ENCODE results near the gene ITPRIPL1. TPM values are rescaled to one million over a fixed set of nuclear protein-coding genes. Genes with fewer than 3 reads are reported as not detected.
A peak's percentile ranks its signal among the peaks of the same experiment; 100 is the strongest.

The ITPRIPL1 gene
- total and polyA plus RNA-seq, 8 donors = 1.3 to 6.1 (median 5.0) TPM

DNA sequence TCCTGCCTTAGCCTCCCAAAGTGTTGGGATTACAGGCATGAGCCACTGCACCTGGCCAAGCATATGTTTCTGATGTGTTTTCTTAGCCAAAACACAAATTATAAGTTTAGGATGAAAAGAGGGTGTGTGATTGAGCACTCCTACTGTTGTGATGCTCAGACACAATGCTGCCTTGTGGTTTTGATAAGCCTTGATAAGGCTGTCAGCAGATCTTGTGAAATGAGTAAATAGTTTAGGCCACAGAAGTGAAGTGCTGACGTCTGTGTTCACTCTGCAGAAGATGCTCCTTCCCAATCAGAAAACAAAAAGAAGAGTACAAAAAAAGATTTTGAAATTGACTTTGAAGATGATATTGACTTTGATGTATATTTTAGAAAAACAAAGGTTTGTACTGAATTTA lies 34.7 kb downstream of the ITPRIPL1 start:
- Histone ChIP-seq H3K36me3 (peaks cover 0 to 18% of the 10 kb centered on the region in 2 donors), H3K9me3 (no peaks in the 10 kb centered on the region), H3K4me1 (no peaks in the 10 kb centered on the region), H3K4me3 (no peak overlapping the region), H3K27ac (no peak overlapping the region), H3K27me3 (no peaks in the 10 kb centered on the region)
- TF ChIP-seq, protein P1, sequence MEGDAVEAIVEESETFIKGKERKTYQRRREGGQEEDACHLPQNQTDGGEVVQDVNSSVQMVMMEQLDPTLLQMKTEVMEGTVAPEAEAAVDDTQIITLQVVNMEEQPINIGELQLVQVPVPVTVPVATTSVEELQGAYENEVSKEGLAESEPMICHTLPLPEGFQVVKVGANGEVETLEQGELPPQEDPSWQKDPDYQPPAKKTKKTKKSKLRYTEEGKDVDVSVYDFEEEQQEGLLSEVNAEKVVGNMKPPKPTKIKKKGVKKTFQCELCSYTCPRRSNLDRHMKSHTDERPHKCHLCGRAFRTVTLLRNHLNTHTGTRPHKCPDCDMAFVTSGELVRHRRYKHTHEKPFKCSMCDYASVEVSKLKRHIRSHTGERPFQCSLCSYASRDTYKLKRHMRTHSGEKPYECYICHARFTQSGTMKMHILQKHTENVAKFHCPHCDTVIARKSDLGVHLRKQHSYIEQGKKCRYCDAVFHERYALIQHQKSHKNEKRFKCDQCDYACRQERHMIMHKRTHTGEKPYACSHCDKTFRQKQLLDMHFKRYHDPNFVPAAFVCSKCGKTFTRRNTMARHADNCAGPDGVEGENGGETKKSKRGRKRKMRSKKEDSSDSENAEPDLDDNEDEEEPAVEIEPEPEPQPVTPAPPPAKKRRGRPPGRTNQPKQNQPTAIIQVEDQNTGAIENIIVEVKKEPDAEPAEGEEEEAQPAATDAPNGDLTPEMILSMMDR (IDR thresholded peaks at IDR 0.05) = no peak
- ATAC-seq = no peak
- no peak for DNase-seq
- intact Hi-C loops (cut with DNase I) = no loop called here

DNA sequence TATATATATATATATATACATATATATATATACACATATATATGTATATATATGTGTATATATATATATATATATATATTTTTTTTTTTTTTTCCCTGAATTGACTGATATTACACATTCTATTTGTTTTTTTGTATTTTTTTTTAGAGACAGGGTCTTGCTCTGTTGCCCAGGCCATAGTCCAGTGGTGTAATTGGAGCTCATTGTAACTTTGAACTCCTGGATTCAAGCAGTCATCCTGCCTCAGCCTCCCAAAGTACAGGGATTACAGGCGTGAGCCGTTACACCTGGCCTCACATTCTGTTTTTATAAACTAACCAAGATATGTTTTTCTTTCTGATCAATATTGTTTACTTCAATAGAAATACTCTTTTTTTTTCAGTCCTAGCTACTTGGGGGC lies 36.6 kb downstream of the ITPRIPL1 start:
- Histone ChIP-seq H3K27me3 (no peaks in the 10 kb centered on the region), H3K36me3 (peaks cover 0 to 22% of the 10 kb centered on the region in 2 donors), H3K27ac (no peak overlapping the region), H3K4me3 (no peak overlapping the region), H3K9me3 (no peaks in the 10 kb centered on the region), H3K4me1 (no peaks in the 10 kb centered on the region)
- TF ChIP-seq, protein P1 (IDR thresholded peaks at IDR 0.05) = no peak
- ATAC-seq = no peak
- intact Hi-C loops (cut with DNase I) = no loop called here
- DNase-seq = no peak

DNA sequence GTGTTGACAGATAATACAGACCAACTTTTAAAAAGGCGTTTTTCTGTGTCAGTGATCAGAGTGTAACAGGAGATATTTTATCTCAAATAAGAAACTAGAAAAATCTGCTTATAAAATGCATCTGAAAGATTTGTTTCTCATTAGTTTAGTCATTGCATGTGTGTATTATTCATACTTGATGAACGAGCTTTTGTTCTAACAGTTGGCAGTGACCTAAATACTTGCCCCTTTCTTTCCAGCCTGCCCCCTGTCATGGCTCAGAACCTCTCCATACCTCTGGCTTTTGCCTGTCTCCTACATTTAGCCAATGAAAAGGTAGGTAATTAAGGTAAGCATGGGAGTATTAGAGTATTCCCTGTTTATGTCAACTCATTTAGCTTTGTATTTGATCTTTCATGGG lies 44.1 kb downstream of the ITPRIPL1 start:
- no peak for ATAC-seq
- intact Hi-C loops (cut with DNase I) = no loop called here
- TF ChIP-seq, protein P1 (IDR thresholded peaks at IDR 0.05) = no peak
- Histone ChIP-seq H3K27me3 (no peaks in the 10 kb centered on the region), H3K36me3 (peaks cover 0 to 44% of the 10 kb centered on the region in 2 donors), H3K4me3 (no peak overlapping the region), H3K9me3 (no peaks in the 10 kb centered on the region), H3K27ac (no peak overlapping the region), H3K4me1 (peaks cover 0 to 3% of the 10 kb centered on the region in 2 donors)
- no peak for DNase-seq

DNA sequence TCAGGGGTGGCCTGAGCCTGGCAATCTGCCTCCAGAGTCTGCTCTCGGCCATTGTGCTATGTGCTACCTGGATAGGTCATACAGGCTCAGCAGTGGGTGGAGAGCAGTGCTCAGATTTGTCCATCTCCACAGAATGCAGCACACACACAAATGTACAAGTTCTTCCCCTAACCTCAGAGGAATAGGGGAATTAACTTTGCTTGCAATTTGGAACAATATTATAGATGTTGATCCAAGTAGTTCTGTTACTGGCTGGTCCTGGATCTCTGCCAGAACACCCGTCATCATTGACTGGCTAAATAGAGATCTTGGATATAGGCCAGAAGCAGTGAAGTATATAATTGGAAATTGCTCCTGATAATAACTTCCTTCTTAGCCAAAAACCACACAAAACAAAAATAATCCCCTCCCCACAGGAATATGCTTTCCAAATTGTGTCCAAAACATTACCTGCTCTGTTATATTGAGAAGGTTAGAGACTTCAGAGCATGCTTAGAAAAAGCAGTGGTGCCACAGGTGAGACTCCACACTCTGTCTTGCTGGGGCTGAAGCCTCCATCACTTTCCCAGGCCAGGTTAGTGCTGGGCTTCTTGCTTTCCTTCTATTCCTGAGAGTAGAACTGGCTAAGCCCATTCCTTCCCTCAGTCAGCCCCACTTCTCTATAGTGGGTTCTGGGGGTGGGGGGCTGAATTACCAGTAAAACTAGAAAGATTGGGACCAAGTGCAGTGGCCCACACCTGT lies 49.3 kb downstream of the ITPRIPL1 start:
- peaks cover 0 to 20% of the 10 kb centered on the region in 2 donors for H3K36me3 ChIP-seq
- H3K4me3 ChIP-seq = no peak overlapping the region
- no peak for ATAC-seq
- peak in 2 of 4 donors; percentile 47 to 74 for DNase-seq
- TF ChIP-seq, protein P1 (IDR thresholded peaks at IDR 0.05) = no peak
- no peaks in the 10 kb centered on the region for H3K27me3 ChIP-seq
- intact Hi-C loops (cut with DNase I) = no loop called here
- peaks cover 0 to 32% of the 10 kb centered on the region in 2 donors for H3K9me3 ChIP-seq
- no peak overlapping the region for H3K27ac ChIP-seq
- H3K4me1 ChIP-seq = peaks cover 0 to 7% of the 10 kb centered on the region in 2 donors

Other genes starting within 250 kb of the ITPRIPL1 start
- under 1 TPM; 0.20 to 0.34 TPM for gene ADRA2B, start 208.7 kb upstream of the ITPRIPL1 start, total RNA-seq
- gene ADRA2B, start 208.7 kb upstream of the ITPRIPL1 start, polyA plus RNA-seq (ENCODE audit: insufficient read length in 6 of 6) = 1 to 10 TPM in 5 of 6 donors, under 1 TPM in 1; 0.74 to 2.3 (median 1.3) TPM
- gene ASTL, start 186.8 kb upstream of the ITPRIPL1 start, total RNA-seq = not detected
- gene ASTL, start 186.8 kb upstream of the ITPRIPL1 start, polyA plus RNA-seq (ENCODE audit: insufficient read length in 6 of 6) = under 1 TPM in 5 of 6 donors, not detected in 1; 0.11 to 0.30 (median 0.21) TPM
- 1 to 10 TPM; 3.6 to 5.7 TPM for gene DUSP2, start 179.9 kb upstream of the ITPRIPL1 start, total RNA-seq
- gene DUSP2, start 179.9 kb upstream of the ITPRIPL1 start, polyA plus RNA-seq (ENCODE audit: insufficient read length in 6 of 6) = 1 to 10 TPM in 5 of 6 donors, under 1 TPM in 1; 0.82 to 3.3 (median 1.5) TPM
- gene STARD7, start 116.5 kb upstream of the ITPRIPL1 start, total RNA-seq = 100 to 1,000 TPM; 132 to 142 TPM
- 100 to 1,000 TPM in 5 of 6 donors, 10 to 100 TPM in 1; 99.2 to 120 (median 108) TPM for gene STARD7, start 116.5 kb upstream of the ITPRIPL1 start, polyA plus RNA-seq (ENCODE audit: insufficient read length in 6 of 6)
- 10 to 100 TPM; 66.1 to 79.9 TPM for gene TMEM127, start 59.3 kb upstream of the ITPRIPL1 start, total RNA-seq
- 10 to 100 TPM; 29.1 to 36.1 (median 33.7) TPM for gene TMEM127, start 59.3 kb upstream of the ITPRIPL1 start, polyA plus RNA-seq (ENCODE audit: insufficient read length in 6 of 6)
- 10 to 100 TPM; 59.8 to 69.1 TPM for gene CIAO1, start 59.1 kb upstream of the ITPRIPL1 start, total RNA-seq
- gene CIAO1, start 59.1 kb upstream of the ITPRIPL1 start, polyA plus RNA-seq (ENCODE audit: insufficient read length in 6 of 6) = 10 to 100 TPM; 60.7 to 72.8 (median 63.2) TPM
- 10 to 100 TPM; 82.7 to 96.1 TPM for gene SNRNP200, start 19.8 kb upstream of the ITPRIPL1 start, total RNA-seq
- 100 to 1,000 TPM; 184 to 209 (median 197) TPM for gene SNRNP200, start 19.8 kb upstream of the ITPRIPL1 start, polyA plus RNA-seq (ENCODE audit: insufficient read length in 6 of 6)
- gene NCAPH, start 10.4 kb downstream of the ITPRIPL1 start, total RNA-seq = 1 to 10 TPM; 4.4 to 5.7 TPM
- 10 to 100 TPM; 14.0 to 32.7 (median 17.5) TPM for gene NCAPH, start 10.4 kb downstream of the ITPRIPL1 start, polyA plus RNA-seq (ENCODE audit: insufficient read length in 6 of 6)
- under 1 TPM; 0.18 to 0.23 TPM for gene NEURL3, start 180.0 kb downstream of the ITPRIPL1 start, total RNA-seq
- gene NEURL3, start 180.0 kb downstream of the ITPRIPL1 start, polyA plus RNA-seq (ENCODE audit: insufficient read length in 6 of 6) = under 1 TPM; 0.18 to 0.62 (median 0.36) TPM
- 10 to 100 TPM; 17.4 to 30.9 TPM for gene ARID5A, start 211.4 kb downstream of the ITPRIPL1 start, total RNA-seq
- 1 to 10 TPM; 6.6 to 8.4 (median 7.0) TPM for gene ARID5A, start 211.4 kb downstream of the ITPRIPL1 start, polyA plus RNA-seq (ENCODE audit: insufficient read length in 6 of 6)

Data from left lung (tissue), 10 donors.